ENCODE data around the gene AHCYL2. TPM values are rescaled to one million over a fixed set of nuclear protein-coding genes. Genes with fewer than 3 reads are reported as not detected.
A peak's percentile ranks its signal among the peaks of the same experiment; 100 is the strongest.
"Not testable (repeated sequence)": the region's sequence is repeated elsewhere in the genome, so short reads cannot be mapped to it uniquely, and the experiment has no call there.

AHCYL2 gene
- total RNA-seq, 1 donor from 2014 or later = 10.7 TPM

- Mint-ChIP-seq H3K27ac (no peak overlapping the region), H3K4me1 (no peaks in the 10 kb centered on the region), H3K27me3 (no peaks in the 10 kb centered on the region), H3K36me3 (ENCODE audit: low read depth) (no peaks in the 10 kb centered on the region), H3K4me3 (no peak overlapping the region), H3K9me3 (no peaks in the 10 kb centered on the region)
- no peak for DNase-seq
- intact Hi-C loops (cut with micrococcal nuclease) = no loop called here
Measured at GRCh38 chr7:129244220-129244619, 19.4 kb downstream of the AHCYL2 start.

GRCh38 chr7:129245533-129245932, 20.7 kb downstream of the AHCYL2 start:
- Mint-ChIP-seq H3K4me1 (no peaks in the 10 kb centered on the region), H3K9me3 (no peaks in the 10 kb centered on the region), H3K27me3 (no peaks in the 10 kb centered on the region), H3K36me3 (ENCODE audit: low read depth) (no peaks in the 10 kb centered on the region), H3K27ac (no peak overlapping the region), H3K4me3 (no peak overlapping the region)
- no peak for DNase-seq
- intact Hi-C loops (cut with micrococcal nuclease) = no loop called here

DNA sequence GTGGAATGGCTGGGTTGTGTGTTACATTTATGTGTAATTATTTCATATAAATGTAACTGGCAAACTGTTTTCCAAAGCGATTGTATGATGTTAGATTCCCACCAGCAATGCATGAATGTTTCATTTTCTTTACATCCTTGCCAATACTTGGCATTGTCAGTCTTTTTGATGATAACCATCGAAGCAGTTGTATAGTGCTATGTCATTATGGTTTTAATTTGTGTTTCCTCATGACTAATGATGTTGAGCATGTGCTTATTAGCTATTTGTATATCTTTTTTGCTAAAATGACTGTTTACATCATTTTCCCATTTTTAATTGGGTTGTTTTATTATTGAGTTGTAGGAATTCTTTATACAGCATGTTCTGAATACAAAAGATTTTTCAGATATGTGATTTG, 22.3 kb downstream of the AHCYL2 start:
- H3K27ac Mint-ChIP-seq = no peak overlapping the region
- no peaks in the 10 kb centered on the region for H3K9me3 Mint-ChIP-seq
- H3K4me1 Mint-ChIP-seq = no peaks in the 10 kb centered on the region
- no peak overlapping the region for H3K4me3 Mint-ChIP-seq
- H3K27me3 Mint-ChIP-seq = no peaks in the 10 kb centered on the region
- DNase-seq = no peak
- H3K36me3 Mint-ChIP-seq (ENCODE audit: low read depth) = no peaks in the 10 kb centered on the region
- intact Hi-C loops (cut with micrococcal nuclease) = no loop called here

- no peaks in the 10 kb centered on the region for H3K4me1 Mint-ChIP-seq
- DNase-seq = no peak
- intact Hi-C loops (cut with micrococcal nuclease) = no loop called here
- H3K27ac Mint-ChIP-seq = no peak overlapping the region
- H3K9me3 Mint-ChIP-seq = no peaks in the 10 kb centered on the region
- H3K27me3 Mint-ChIP-seq = peaks cover 2% of the 10 kb centered on the region
- no peaks in the 10 kb centered on the region for H3K36me3 Mint-ChIP-seq (ENCODE audit: low read depth)
- no peak overlapping the region for H3K4me3 Mint-ChIP-seq
Measured at GRCh38 chr7:129252128-129252527, 27.3 kb downstream of the AHCYL2 start.

DNA sequence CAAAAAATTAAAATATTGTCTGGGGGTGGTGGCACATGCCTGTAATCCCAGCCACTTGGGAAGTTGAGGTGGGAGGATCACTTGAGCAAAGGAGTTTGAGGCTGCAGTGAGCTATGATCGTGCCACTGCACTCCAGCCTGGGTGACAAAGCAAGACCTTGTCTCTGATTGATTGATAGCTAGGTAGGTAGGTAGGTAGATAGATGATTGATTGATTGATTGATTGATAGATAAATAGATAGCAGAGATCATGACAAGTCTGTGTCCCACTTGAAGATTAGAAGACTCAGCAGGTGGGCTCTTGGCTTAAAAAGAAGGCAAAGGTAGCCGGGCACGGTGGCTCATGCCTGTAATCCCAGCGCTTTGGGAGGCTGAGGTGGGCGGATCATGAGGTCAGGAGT, 27.8 kb downstream of the AHCYL2 start:
- H3K36me3 Mint-ChIP-seq (ENCODE audit: low read depth); H3K4me3 Mint-ChIP-seq; H3K27ac Mint-ChIP-seq; DNase-seq; intact Hi-C loops (cut with micrococcal nuclease); H3K4me1 Mint-ChIP-seq; H3K9me3 Mint-ChIP-seq; H3K27me3 Mint-ChIP-seq: not testable (repeated sequence)

GRCh38 chr7:129255800-129256199, 31.0 kb downstream of the AHCYL2 start:
- Mint-ChIP-seq H3K36me3 (ENCODE audit: low read depth) (no peaks in the 10 kb centered on the region), H3K27me3 (peaks cover 2% of the 10 kb centered on the region), H3K9me3 (no peaks in the 10 kb centered on the region), H3K4me1 (peaks cover 12% of the 10 kb centered on the region), H3K4me3 (no peak overlapping the region), H3K27ac (no peak overlapping the region)
- no peak for DNase-seq
- intact Hi-C loops (cut with micrococcal nuclease) = no loop called here

- H3K27ac Mint-ChIP-seq = no peak overlapping the region
- H3K27me3 Mint-ChIP-seq = peaks cover 2% of the 10 kb centered on the region
- DNase-seq = no peak
- no peak overlapping the region for H3K4me3 Mint-ChIP-seq
- intact Hi-C loops (cut with micrococcal nuclease) = no loop called here
- H3K9me3 Mint-ChIP-seq = no peaks in the 10 kb centered on the region
- H3K36me3 Mint-ChIP-seq (ENCODE audit: low read depth) = no peaks in the 10 kb centered on the region
- H3K4me1 Mint-ChIP-seq = peaks cover 12% of the 10 kb centered on the region
Measured at GRCh38 chr7:129256221-129256620, 31.4 kb downstream of the AHCYL2 start.

- Mint-ChIP-seq H3K9me3 (no peaks in the 10 kb centered on the region), H3K4me3 (no peak overlapping the region), H3K36me3 (ENCODE audit: low read depth) (no peaks in the 10 kb centered on the region), H3K4me1 (peaks cover 13% of the 10 kb centered on the region), H3K27me3 (peaks cover 2% of the 10 kb centered on the region), H3K27ac (no peak overlapping the region)
- intact Hi-C loops (cut with micrococcal nuclease) = no loop called here
- DNase-seq = no peak
Measured at GRCh38 chr7:129257168-129257567, 32.3 kb downstream of the AHCYL2 start.

GRCh38 chr7:129258649-129259389, 34.0 kb downstream of the AHCYL2 start:
- intact Hi-C loops (cut with micrococcal nuclease) = no loop called here
- no peak for DNase-seq
- Mint-ChIP-seq H3K4me3 (no peak overlapping the region), H3K27ac (no peak overlapping the region), H3K36me3 (ENCODE audit: low read depth) (no peaks in the 10 kb centered on the region), H3K9me3 (no peaks in the 10 kb centered on the region), H3K4me1 (peaks cover 22% of the 10 kb centered on the region), H3K27me3 (no peaks in the 10 kb centered on the region)

- intact Hi-C loops (cut with micrococcal nuclease) = no loop called here
- no peaks in the 10 kb centered on the region for H3K36me3 Mint-ChIP-seq (ENCODE audit: low read depth)
- H3K9me3 Mint-ChIP-seq = no peaks in the 10 kb centered on the region
- peak; percentile 54 for DNase-seq
- H3K27me3 Mint-ChIP-seq = no peaks in the 10 kb centered on the region
- H3K27ac Mint-ChIP-seq = no peak overlapping the region
- H3K4me3 Mint-ChIP-seq = no peak overlapping the region
- H3K4me1 Mint-ChIP-seq = peaks cover 22% of the 10 kb centered on the region
Measured at GRCh38 chr7:129262324-129262723, 37.5 kb downstream of the AHCYL2 start.

DNA sequence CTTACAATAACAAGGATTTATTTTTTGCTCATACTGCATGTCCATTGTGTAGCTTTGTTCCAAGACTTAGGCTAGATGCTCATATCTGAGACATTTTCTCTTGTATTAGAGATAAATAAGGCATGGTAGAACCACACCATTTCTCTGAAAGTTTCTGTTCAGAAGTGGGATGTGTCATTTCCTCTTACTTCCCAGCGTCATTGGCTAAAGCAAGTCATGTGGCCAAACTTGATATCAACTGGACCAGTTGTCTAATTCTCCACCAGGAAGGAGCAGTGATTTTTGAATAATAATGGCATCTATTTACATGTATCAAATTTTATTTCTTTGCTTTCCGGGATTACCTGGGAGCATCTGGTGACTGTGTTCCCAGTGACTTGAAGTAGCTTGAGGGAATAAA, 38.3 kb downstream of the AHCYL2 start:
- H3K4me1 Mint-ChIP-seq = peaks cover 22% of the 10 kb centered on the region
- intact Hi-C loops (cut with micrococcal nuclease) = no loop called here
- no peak overlapping the region for H3K4me3 Mint-ChIP-seq
- H3K9me3 Mint-ChIP-seq = no peaks in the 10 kb centered on the region
- no peaks in the 10 kb centered on the region for H3K36me3 Mint-ChIP-seq (ENCODE audit: low read depth)
- no peaks in the 10 kb centered on the region for H3K27me3 Mint-ChIP-seq
- no peak overlapping the region for H3K27ac Mint-ChIP-seq
- DNase-seq = no peak

GRCh38 chr7:129264534-129264933, 39.7 kb downstream of the AHCYL2 start:
- DNase-seq = no peak
- intact Hi-C loops (cut with micrococcal nuclease) = no loop called here
- no peaks in the 10 kb centered on the region for H3K9me3 Mint-ChIP-seq
- no peak overlapping the region for H3K4me3 Mint-ChIP-seq
- H3K27me3 Mint-ChIP-seq = no peaks in the 10 kb centered on the region
- H3K4me1 Mint-ChIP-seq = peaks cover 16% of the 10 kb centered on the region
- H3K36me3 Mint-ChIP-seq (ENCODE audit: low read depth) = no peaks in the 10 kb centered on the region
- no peak overlapping the region for H3K27ac Mint-ChIP-seq

- H3K27me3 Mint-ChIP-seq = no peaks in the 10 kb centered on the region
- no peaks in the 10 kb centered on the region for H3K9me3 Mint-ChIP-seq
- intact Hi-C loops (cut with micrococcal nuclease) = no loop called here
- H3K4me3 Mint-ChIP-seq = no peak overlapping the region
- DNase-seq = no peak
- peaks cover 11% of the 10 kb centered on the region for H3K4me1 Mint-ChIP-seq
- H3K36me3 Mint-ChIP-seq (ENCODE audit: low read depth) = no peaks in the 10 kb centered on the region
- H3K27ac Mint-ChIP-seq = no peak overlapping the region
Measured at GRCh38 chr7:129265328-129265727, 40.5 kb downstream of the AHCYL2 start.

- H3K27me3 Mint-ChIP-seq = no peaks in the 10 kb centered on the region
- H3K9me3 Mint-ChIP-seq = no peaks in the 10 kb centered on the region
- no peak overlapping the region for H3K27ac Mint-ChIP-seq
- intact Hi-C loops (cut with micrococcal nuclease) = no loop called here
- peaks cover 11% of the 10 kb centered on the region for H3K4me1 Mint-ChIP-seq
- H3K36me3 Mint-ChIP-seq (ENCODE audit: low read depth) = no peaks in the 10 kb centered on the region
- no peak overlapping the region for H3K4me3 Mint-ChIP-seq
- DNase-seq = no peak
Measured at GRCh38 chr7:129266181-129266580, 41.4 kb downstream of the AHCYL2 start.

DNA sequence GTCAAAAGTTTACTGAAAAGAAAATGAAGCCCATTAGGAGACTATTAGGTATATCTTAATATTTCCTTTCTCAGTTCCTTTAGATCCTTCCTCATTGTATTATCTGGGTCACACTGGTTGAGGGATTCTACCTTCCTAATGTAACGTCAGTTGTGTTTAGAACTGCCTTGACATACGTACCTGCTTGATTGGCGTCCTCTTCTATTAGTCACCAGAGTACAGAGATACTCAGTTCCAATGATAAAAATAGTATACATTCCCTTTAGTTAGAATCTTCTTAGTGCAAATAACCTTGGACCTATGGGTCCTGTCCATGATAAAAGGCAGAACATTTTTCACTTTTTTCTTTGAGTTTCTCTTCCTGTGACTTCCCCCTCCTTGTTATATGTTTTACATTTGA, 45.2 kb downstream of the AHCYL2 start:
- peaks cover 3% of the 10 kb centered on the region for H3K36me3 Mint-ChIP-seq (ENCODE audit: low read depth)
- peaks cover 5% of the 10 kb centered on the region for H3K4me1 Mint-ChIP-seq
- no peak overlapping the region for H3K27ac Mint-ChIP-seq
- H3K27me3 Mint-ChIP-seq = no peaks in the 10 kb centered on the region
- H3K4me3 Mint-ChIP-seq = no peak overlapping the region
- no peaks in the 10 kb centered on the region for H3K9me3 Mint-ChIP-seq
- intact Hi-C loops (cut with micrococcal nuclease) = loop anchor here (10.0 kb wide), 1 partner anchor 545 kb away; no protein-coding TSS in a partner anchor
- no peak for DNase-seq

Data from activated CD4-positive, alpha-beta T cell treated with anti-CD3 and anti-CD28 coated beads, Interleukin-2, amount 10 ng/mL, durations not matched to agents 24 days and 14 days (primary cell).